SHP77 (cell line): Measurements from ENCODE around the gene FEZ2.
A peak's percentile ranks its signal among the peaks of the same experiment; 100 is the strongest.

ENCODE experiments used
- DNase-seq, 2 experiments: peaks; one replicate each; lab custom pipeline; 2025; lab: John Stamatoyannopoulos, UW

Gene FEZ2

GRCh38 chr2:36561237-36561944 lies 36.6 kb downstream of the FEZ2 start:
- no peak for DNase-seq

GRCh38 chr2:36560726-36561125 lies 37.2 kb downstream of the FEZ2 start:
- DNase-seq = no peak

- no peak for DNase-seq
Measured at GRCh38 chr2:36559221-36559942, 38.6 kb downstream of the FEZ2 start.

- no peak for DNase-seq
Measured at GRCh38 chr2:36556842-36557241, 41.1 kb downstream of the FEZ2 start.

- no peak for DNase-seq
Measured at GRCh38 chr2:36555789-36556188, 42.2 kb downstream of the FEZ2 start.

GRCh38 chr2:36554531-36554930 lies 43.4 kb downstream of the FEZ2 start:
- no peak for DNase-seq

- no peak for DNase-seq
Measured at GRCh38 chr2:36553683-36554082, 44.3 kb downstream of the FEZ2 start.

- DNase-seq = no peak
Measured at GRCh38 chr2:36550006-36550405, 48.0 kb downstream of the FEZ2 start.

GRCh38 chr2:36549165-36549574 lies 48.8 kb downstream of the FEZ2 start:
- no peak for DNase-seq

- no peak for DNase-seq
Measured at GRCh38 chr2:36547906-36548305, 50.1 kb downstream of the FEZ2 start.

GRCh38 chr2:36545871-36546416 lies 52.0 kb downstream of the FEZ2 start:
- no peak for DNase-seq

GRCh38 chr2:36544638-36545338 lies 53.2 kb downstream of the FEZ2 start:
- no peak for DNase-seq

- DNase-seq = no peak
Measured at GRCh38 chr2:36541891-36542595, 55.9 kb downstream of the FEZ2 start.

- DNase-seq = no peak
Measured at GRCh38 chr2:36540986-36541754, 56.8 kb downstream of the FEZ2 start.

GRCh38 chr2:36539631-36540030 lies 58.3 kb downstream of the FEZ2 start:
- no peak for DNase-seq

- peak in 1 of 2 experiments; percentile 6 for DNase-seq
Measured at GRCh38 chr2:36538335-36538734, 59.6 kb downstream of the FEZ2 start.

- DNase-seq = no peak
Measured at GRCh38 chr2:36536776-36537175, 61.2 kb downstream of the FEZ2 start.

- DNase-seq = no peak
Measured at GRCh38 chr2:36535099-36535498, 62.9 kb downstream of the FEZ2 start.

GRCh38 chr2:36534275-36534799 lies 63.6 kb downstream of the FEZ2 start:
- no peak for DNase-seq

GRCh38 chr2:36530983-36531354 lies 67.0 kb downstream of the FEZ2 start:
- DNase-seq = no peak
